ENCODE results near the gene UHMK1.

The UHMK1 gene

GRCh38 chr1:162530307-162530987, 32.8 kb downstream of the UHMK1 start:
- DNase-seq, result no peak

- DNase-seq, result no peak
Observed at GRCh38 chr1:162530988-162531319, 33.3 kb downstream of the UHMK1 start.

- DNase-seq, result no peak
Observed at GRCh38 chr1:162535501-162535900, 37.9 kb downstream of the UHMK1 start.

- DNase-seq, result no peak
Observed at GRCh38 chr1:162536511-162536910, 38.9 kb downstream of the UHMK1 start.

GRCh38 chr1:162537216-162537615, 39.6 kb downstream of the UHMK1 start:
- no peak for DNase-seq

- DNase-seq, result no peak
Observed at GRCh38 chr1:162538815-162539431, 41.3 kb downstream of the UHMK1 start.

GRCh38 chr1:162541619-162542141, 44.1 kb downstream of the UHMK1 start:
- no peak for DNase-seq

GRCh38 chr1:162543228-162543627, 45.6 kb downstream of the UHMK1 start:
- DNase-seq, result no peak

GRCh38 chr1:162548170-162548569, 50.6 kb downstream of the UHMK1 start:
- DNase-seq, result peak; percentile 6

GRCh38 chr1:162549001-162549400, 51.4 kb downstream of the UHMK1 start:
- no peak for DNase-seq

DNA sequence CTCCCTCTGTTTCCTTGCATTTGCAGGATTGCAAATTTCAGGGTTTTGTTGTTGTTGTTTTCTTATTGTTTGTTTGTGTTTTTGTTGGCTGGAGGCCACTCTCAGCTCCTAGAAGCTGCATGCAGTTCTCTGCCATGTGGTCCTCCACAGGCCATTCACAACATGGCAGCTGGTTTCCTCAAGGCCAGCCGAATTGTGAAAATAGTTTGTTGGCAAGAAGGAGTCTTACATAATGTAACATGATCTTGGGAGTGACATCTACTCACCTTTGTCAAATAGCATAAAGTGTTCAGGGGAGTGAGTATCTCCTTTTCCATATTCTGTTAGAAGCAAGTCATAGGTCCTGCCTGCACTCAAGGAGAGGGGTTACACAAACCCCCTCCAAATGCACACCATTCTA, 53.3 kb downstream of the UHMK1 start:
- DNase-seq, result no peak

- no peak for DNase-seq
Observed at GRCh38 chr1:162551969-162552683, 54.5 kb downstream of the UHMK1 start.

DNA sequence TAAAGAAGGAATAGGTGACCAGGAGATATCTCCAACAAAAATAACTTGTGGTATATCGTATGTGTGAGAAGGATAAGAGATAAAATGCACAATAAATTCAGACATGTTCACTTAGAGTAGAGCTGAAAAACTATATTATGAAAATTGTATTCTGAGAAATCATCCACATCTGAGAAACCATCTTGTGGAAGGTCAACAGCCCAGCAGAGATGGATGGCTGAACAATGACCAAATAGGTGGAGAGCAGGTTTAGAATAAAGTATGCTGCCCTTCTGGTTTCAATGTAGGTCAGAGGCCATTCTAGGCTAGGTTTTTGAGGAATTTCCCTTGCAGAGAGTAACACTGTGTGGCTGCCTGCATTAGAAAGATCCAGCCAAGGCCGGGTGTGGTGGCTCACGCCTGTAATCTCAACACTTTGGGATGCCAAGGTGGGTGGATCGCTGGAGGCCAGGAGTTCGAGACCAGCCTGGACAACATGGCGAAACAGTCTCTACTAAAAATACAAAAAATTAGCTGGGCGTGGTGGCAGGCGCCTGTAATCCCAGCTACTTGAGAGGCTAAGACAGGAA, 55.1 kb downstream of the UHMK1 start:
- no peak for DNase-seq

DNA sequence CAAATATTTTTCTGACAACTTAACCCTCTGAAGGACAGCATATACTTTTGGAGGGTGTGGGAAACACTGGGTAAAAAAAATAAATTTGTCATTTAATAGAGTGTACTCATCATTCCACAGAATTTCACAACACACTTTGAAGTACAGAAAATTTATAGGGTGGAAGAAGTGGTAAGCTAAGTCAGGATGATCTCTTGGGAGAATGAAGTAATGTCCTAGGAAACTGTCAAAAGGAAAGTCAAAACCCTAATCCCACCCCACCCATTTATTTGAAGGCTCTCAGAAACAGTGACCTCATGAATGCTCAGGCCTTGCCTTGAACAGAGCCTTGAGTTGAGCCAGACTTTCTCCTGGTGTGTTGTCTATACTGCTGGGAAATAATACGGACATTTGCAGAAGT, 56.6 kb downstream of the UHMK1 start:
- no peak for DNase-seq

DNA sequence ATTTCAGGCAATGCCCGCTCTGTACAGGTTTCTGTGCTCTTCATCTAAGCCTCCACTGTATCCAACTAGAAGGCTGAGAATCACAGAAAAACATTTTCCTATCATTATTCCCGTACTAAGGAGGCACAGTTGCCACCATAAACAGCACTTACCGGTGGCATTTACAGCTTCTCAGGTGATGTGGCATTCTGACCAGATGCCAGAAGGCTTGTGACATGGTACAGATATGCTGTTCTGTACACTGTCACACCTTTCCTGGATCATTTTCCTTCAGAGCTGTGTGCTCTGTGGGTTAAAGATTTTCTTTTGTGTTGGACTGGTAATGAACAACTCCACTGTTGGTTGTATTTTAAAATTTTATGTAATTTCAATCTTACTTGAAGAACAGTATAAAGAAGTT, 59.9 kb downstream of the UHMK1 start:
- DNase-seq, result no peak

- no peak for DNase-seq
Observed at GRCh38 chr1:162560303-162561036, 62.9 kb downstream of the UHMK1 start.

DNA sequence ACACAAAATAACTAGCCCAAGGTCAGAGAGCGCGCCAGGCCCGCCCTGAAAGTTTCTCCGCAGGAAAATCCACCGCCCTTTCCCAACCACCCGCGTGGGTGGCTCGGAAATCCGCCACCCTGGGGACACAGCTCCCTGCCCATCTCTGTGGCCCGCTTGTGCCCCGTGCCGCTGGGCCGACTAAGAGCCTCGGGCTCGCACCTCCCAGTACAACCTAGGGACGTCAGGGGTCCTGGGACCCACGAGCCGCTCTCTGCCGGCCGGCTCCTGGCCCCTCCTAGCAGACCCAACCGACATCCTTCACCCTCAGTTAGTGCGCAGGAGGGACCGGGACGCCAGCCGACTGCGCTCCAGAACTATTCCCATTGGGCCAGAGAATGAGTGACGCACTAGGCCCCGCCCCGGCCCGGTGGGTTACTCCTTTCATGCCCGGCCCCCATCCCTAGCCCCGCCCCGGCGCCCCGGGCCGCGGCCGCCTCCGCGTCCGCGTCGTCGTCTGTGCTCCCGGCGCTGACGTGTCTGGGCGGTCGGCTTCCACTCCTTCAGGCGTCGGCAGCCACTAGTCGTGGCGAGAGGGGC, 63.5 kb downstream of the UHMK1 start:
- DNase-seq, result peak; percentile 98

DNA sequence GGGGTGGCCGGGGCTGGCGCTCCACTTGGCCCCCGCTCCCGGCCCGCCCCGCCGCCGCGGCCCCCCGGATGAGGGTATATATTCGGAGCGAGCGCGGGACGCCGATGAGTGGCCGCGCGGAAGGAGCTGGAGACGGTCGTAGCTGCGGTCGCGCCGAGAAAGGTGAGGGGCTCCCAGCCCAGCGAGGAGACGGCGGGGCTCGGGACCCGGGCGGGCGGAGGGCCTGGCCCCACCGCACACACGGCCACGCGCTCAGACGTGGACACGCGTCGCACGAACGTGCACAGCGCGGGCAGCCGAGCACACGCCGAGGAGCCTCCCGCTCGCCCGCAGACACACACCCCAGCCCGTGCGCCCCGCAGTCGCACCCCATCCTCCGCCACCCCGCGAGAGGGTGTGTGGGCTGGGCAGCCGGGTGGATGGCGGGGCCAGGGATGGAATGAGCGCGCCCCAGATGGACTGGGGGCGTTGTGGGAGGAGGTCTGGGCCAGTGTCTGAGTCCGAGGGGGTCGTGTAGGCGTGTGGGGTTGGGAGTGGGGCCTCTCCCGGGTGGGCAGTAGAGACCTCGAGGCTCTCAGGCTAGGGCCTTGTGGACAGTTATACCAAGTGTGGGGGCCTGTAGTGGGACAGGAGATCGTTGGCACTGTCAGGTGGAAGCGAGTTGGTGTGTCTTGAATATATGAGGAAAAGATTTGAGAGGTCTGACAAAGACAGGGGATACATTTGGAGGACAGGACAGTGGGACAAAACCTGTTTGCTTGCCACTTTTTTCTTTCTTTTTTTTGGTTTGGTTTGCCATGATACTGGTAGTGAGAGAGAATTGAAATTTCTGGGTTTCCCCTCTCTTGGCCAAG, 64.2 kb downstream of the UHMK1 start, which contains the start of gene UAP1:
Gene UAP1 (plus strand): TSS at position 107 of the 854 bp plus-strand sequence. CDS start 4,347 bp downstream, outside the sequence.
- DNase-seq, result peak; percentile 20

GRCh38 chr1:162562470-162562828, 64.8 kb downstream of the UHMK1 start:
- no peak for DNase-seq

DNA sequence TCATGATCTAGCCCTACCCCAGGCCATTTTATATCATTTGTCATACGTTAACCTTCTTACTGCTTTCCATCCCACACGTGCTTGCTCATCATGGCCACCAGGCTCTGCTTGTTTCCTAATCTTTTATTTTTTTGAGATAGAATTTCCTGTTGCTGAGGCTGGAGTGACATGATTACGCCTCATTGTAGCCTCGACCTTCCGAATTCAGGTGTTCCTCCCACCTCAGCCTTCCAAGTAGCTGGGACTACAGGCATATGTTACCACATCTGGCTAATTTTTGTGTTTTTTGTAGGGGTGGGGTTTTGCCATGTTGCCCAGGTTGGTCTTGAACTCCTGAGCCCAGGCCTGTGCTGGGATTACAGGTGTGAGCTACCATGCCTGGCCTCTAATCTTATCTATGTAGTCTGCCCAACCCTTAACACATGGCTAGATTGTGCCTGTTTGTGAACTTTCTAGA, 67.2 kb downstream of the UHMK1 start:
- DNase-seq, result no peak

- DNase-seq, result no peak
Observed at GRCh38 chr1:162565460-162565859, 67.8 kb downstream of the UHMK1 start.

Measured in activated gamma-delta T cell treated with Interleukin-2 at 50 U/mL for 16 hours (primary cell).